ENCODE data around the gene STK10. TPM values are rescaled to one million over a fixed set of nuclear protein-coding genes. Genes with fewer than 3 reads are reported as not detected.

The STK10 gene
- total and polyA plus RNA-seq, 2 of the 8 experiments (the other 6 are each of a cell fraction or from before 2014, with no cell fraction given), result 10.5 to 21.4 TPM

DNA sequence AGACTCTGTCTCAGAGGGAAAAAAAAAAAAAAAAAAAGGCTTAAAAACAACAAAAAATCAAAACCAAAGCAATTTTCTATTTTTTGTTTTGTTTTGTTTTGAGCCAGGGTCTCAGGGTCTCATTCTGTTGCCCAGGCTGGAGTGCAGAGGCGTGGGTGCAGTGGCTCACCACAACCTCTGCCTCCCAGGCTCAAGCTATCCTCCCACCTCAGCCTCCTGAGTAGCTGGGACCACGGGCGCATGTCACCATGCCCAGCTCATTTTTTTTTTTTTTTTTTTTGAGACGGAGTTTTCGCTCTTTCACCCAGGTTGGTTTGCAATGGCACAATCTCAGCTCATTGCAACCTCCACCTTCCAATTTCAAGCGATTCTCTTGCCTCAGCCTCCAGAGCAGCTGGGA is 5.7 kb downstream of the STK10 start:
- no peaks in the 10 kb centered on the region for H3K9me3 ChIP-seq (ENCODE audit: insufficient read depth in 2 of 2, low read depth in 1 of 2, low read length in 1 of 2)
- CTCF ChIA-PET (ENCODE audit: partially characterized antibody), result no interaction called here
- no peak overlapping the region for H3K9ac ChIP-seq (replicated peaks in 1 of 4; ENCODE audit: extremely low read depth in 1 of 4, low read depth in 3 of 4, low read length in 3 of 4)
- H3K14ac ChIP-seq (ENCODE audit: insufficient read length), result no peak overlapping the region
- H2BK20ac ChIP-seq (ENCODE audit: low read length), result no peak overlapping the region
- H4K8ac ChIP-seq (ENCODE audit: extremely low read depth, insufficient read depth, low read length), result no peak overlapping the region
- no peak overlapping the region for H2BK12ac ChIP-seq (ENCODE audit: low read depth, low read length)
- no peak overlapping the region for H4K91ac ChIP-seq (replicated peaks; ENCODE audit: insufficient read length, low read length)
- no peak overlapping the region for H2BK120ac ChIP-seq (replicated peaks; ENCODE audit: low read depth, low read length)
- H3K23me2 ChIP-seq (ENCODE audit: low read depth, low read length), result peaks cover 7% of the 10 kb centered on the region
- no peak for FAIRE-seq
- no peak overlapping the region for H2AK5ac ChIP-seq (ENCODE audit: low read depth, low read length)
- no peak overlapping the region for H4K5ac ChIP-seq (ENCODE audit: insufficient read length, low read depth, low read length)
- peaks cover 0 to 11% of the 10 kb centered on the region in 2 experiments; a peak in 1 of 4 replicates for H3K79me2 ChIP-seq (ENCODE audit: control insufficient read depth in 1 of 2, insufficient read depth in 2 of 2, low read length in 2 of 2)
- H3K4ac ChIP-seq (replicated peaks; ENCODE audit: insufficient read length, low read depth, low read length), result no peak overlapping the region
- H2BK15ac ChIP-seq (ENCODE audit: low read length), result no peak overlapping the region
- no peak overlapping the region for H2AFZ ChIP-seq (ENCODE audit: low read length)
- no peak for DNase-seq (ENCODE audit: low read depth in 1 of 2, low spot score in 2 of 2)
- no peak overlapping the region for H3K27ac ChIP-seq (ENCODE audit: low read depth, low read length)
- H3K4me3 ChIP-seq (ENCODE audit: extremely low read depth in 1 of 4, insufficient read depth in 2 of 4, low read depth in 3 of 4, low read length in 4 of 4), result no peak overlapping the region
- POLR2A ChIA-PET (ENCODE audit: partially characterized antibody), result interaction anchor here (1.1 to 1.3 kb wide), 2 partner anchors 18 to 22 kb away, joined by 4 to 6 read pairs; no protein-coding TSS in a partner anchor
- peaks cover 0 to 15% (median 9%) of the 10 kb centered on the region in 4 experiments; a peak in 4 of 7 replicates for H3K4me1 ChIP-seq (replicated peaks in 1 of 4; ENCODE audit: control insufficient read depth in 3 of 4, insufficient read depth in 4 of 4, low read length in 3 of 4)
- H3K27me3 ChIP-seq (replicated peaks in 1 of 4; ENCODE audit: control insufficient read depth in 3 of 4, extremely low read depth in 1 of 4, insufficient read depth in 3 of 4, low read length in 3 of 4), result no peaks in the 10 kb centered on the region; a peak in 1 of 7 replicates
- H3K23ac ChIP-seq (ENCODE audit: insufficient read length), result no peak overlapping the region
- no peaks in the 10 kb centered on the region for H3K36me3 ChIP-seq (ENCODE audit: control insufficient read depth in 2 of 4, insufficient read depth in 4 of 4, low read length in 3 of 4)
- H3K79me1 ChIP-seq (ENCODE audit: low read depth, low read length), result peaks cover 11% of the 10 kb centered on the region
- no peak overlapping the region for H3K56ac ChIP-seq (replicated peaks; ENCODE audit: insufficient read length, low read depth, low read length)
- no peak overlapping the region for H2BK5ac ChIP-seq (ENCODE audit: low read depth, low read length)
- H3K18ac ChIP-seq (ENCODE audit: extremely low read depth, low read length), result no peak overlapping the region
- H3K4me2 ChIP-seq (ENCODE audit: insufficient read depth in 1 of 2, low read depth in 2 of 2, low read length in 2 of 2), result no peak overlapping the region
- 100% methylated on average over 1 of the region's 6 CpGs; no CpG with 5 or more reads in 1 of the 2 experiments for WGBS, 2 experiments (ENCODE audit: extremely low coverage in 1 of 2, insufficient coverage in 1 of 2, insufficient read length in 1 of 2, insufficient replicate concordance in 2 of 2, low coverage in 1 of 2, low lambda C conversion rate in 2 of 2, missing lambda C conversion rate in 1 of 2)
- peaks cover 0 to 7% of the 10 kb centered on the region in 2 experiments for H4K20me1 ChIP-seq (replicated peaks in 1 of 2; ENCODE audit: control insufficient read depth in 1 of 2, insufficient read depth in 2 of 2, low read length in 2 of 2)
- TF ChIP-seq, protein P1, sequence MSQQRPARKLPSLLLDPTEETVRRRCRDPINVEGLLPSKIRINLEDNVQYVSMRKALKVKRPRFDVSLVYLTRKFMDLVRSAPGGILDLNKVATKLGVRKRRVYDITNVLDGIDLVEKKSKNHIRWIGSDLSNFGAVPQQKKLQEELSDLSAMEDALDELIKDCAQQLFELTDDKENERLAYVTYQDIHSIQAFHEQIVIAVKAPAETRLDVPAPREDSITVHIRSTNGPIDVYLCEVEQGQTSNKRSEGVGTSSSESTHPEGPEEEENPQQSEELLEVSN (IDR thresholded peaks at IDR 0.05), result no peak
- TF ChIP-seq SUZ12 (IDR thresholded peaks at IDR 0.05; ENCODE audit: low read length), result no peak
- no peak for TF ChIP-seq GABPA (IDR thresholded peaks at IDR 0.05; ENCODE audit: borderline replicate concordance, insufficient read depth, low read length)
- TF ChIP-seq SIX5 (IDR thresholded peaks at IDR 0.05; ENCODE audit: low read depth, low read length), result no peak
- TF ChIP-seq SP2 (IDR thresholded peaks at IDR 0.05; ENCODE audit: low read length), result no peak
- no peak for TF ChIP-seq NRF1 (IDR thresholded peaks at IDR 0.05; ENCODE audit: low read depth, low read length)
- TF ChIP-seq BACH1 (IDR thresholded peaks at IDR 0.05; ENCODE audit: low read length), result no peak

All from H1 (cell line).